CD4-positive, alpha-beta T cell treated with Interferon gamma for 1 hour (primary cell): ENCODE results near the gene VMO1.
"Not testable (repeated sequence)": the region's sequence is repeated elsewhere in the genome, so short reads cannot be mapped to it uniquely, and the experiment has no call there.

Experiments
- DNase-seq: peaks from one replicate; pipeline ENCODE4 v3.0.0-alpha.2; 2020

Gene VMO1

GRCh38 chr17:4786106-4786511, at the start of gene VMO1:
Gene VMO1, minus strand, starts transcription at chr17:4786364. Its CDS starts 12 bp downstream, at chr17:4786352.
- no peak for DNase-seq

- no peak for DNase-seq
These were observed 48.5 kb upstream of the VMO1 start for GRCh38 chr17:4834681-4835020.

GRCh38 chr17:4833941-4834680, 47.9 kb upstream of the VMO1 start:
- DNase-seq: no peak

GRCh38 chr17:4833178-4833940, 47.2 kb upstream of the VMO1 start, which contains the start of gene MINK1:
Gene MINK1, plus strand, starts transcription at chr17:4833340. Its CDS starts 244 bp downstream, at chr17:4833584.
- peak; percentile 94 for DNase-seq

GRCh38 chr17:4832829-4833177, 46.6 kb upstream of the VMO1 start:
- DNase-seq: not testable (repeated sequence)

- DNase-seq: no peak
These were observed 41.2 kb upstream of the VMO1 start for GRCh38 chr17:4827399-4827798.

GRCh38 chr17:4823373-4824089, 37.4 kb upstream of the VMO1 start:
- no peak for DNase-seq

GRCh38 chr17:4822835-4823234, 36.7 kb upstream of the VMO1 start:
- no peak for DNase-seq

GRCh38 chr17:4818276-4818675, 32.1 kb upstream of the VMO1 start:
- no peak for DNase-seq

- DNase-seq: no peak
These were observed 30.7 kb upstream of the VMO1 start for GRCh38 chr17:4816826-4817225.

- no peak for DNase-seq
These were observed 29.0 kb upstream of the VMO1 start for GRCh38 chr17:4815043-4815675.

GRCh38 chr17:4812690-4813089, 26.5 kb upstream of the VMO1 start:
- no peak for DNase-seq

GRCh38 chr17:4811471-4811870, 25.3 kb upstream of the VMO1 start:
- DNase-seq: no peak

- no peak for DNase-seq
These were observed 24.6 kb upstream of the VMO1 start for GRCh38 chr17:4810696-4811290.

GRCh38 chr17:4808378-4808767, 22.2 kb upstream of the VMO1 start:
- DNase-seq: no peak

GRCh38 chr17:4807605-4808377, 21.6 kb upstream of the VMO1 start:
- DNase-seq: no peak

- DNase-seq: peak; percentile 86
These were observed 20.8 kb upstream of the VMO1 start, which contains the start of gene PLD2 for GRCh38 chr17:4806777-4807604. Gene PLD2, plus strand, starts transcription at chr17:4807152. Its CDS starts 621 bp downstream, at chr17:4807773.

GRCh38 chr17:4806456-4806776, 20.3 kb upstream of the VMO1 start:
- no peak for DNase-seq

GRCh38 chr17:4802228-4802627, 16.1 kb upstream of the VMO1 start, which contains the start of gene C17orf114:
Gene C17orf114, minus strand, starts transcription at chr17:4802328.
- DNase-seq: no peak

GRCh38 chr17:4800462-4801196, 14.5 kb upstream of the VMO1 start:
- DNase-seq: no peak
